Right atrium auricular region (tissue), 2 donors: Measurements from ENCODE around the gene TENT4B. TPM values are rescaled to one million over a fixed set of nuclear protein-coding genes. Genes with fewer than 3 reads are reported as not detected.

Experiments
- DNase-seq: peaks from one replicate; pipeline ENCODE4 v3.0.0-alpha.2; 2019; ENCODE audit warnings: low spot score
- H3K27ac ChIP-seq, 2 donors: fragments of 200-600 bp; sonication (generic); 1 replicate in 1 of 2; 2 replicates in 1 of 2; pipeline ENCODE4 v1.5.1; 2016 to 2019
- H3K27me3 ChIP-seq, 2 donors: fragments of 200-600 bp; sonication (generic); one replicate each; pipeline versions ENCODE4 v1.5.1 to v1.6.0; 2017 to 2019
- H3K36me3 ChIP-seq: fragments of 200-600 bp; sonication (generic); one replicate; pipeline ENCODE4 v1.5.1; 2016
- H3K4me1 ChIP-seq, 2 donors: fragments of 200-600 bp; sonication (generic); one replicate each; pipeline versions ENCODE4 v1.5.1 to v1.6.0; 2017 to 2019
- H3K4me3 ChIP-seq, 2 donors: fragments of 200-600 bp; sonication (generic); 1 replicate in 1 of 2; 2 replicates in 1 of 2; pipeline ENCODE4 v1.5.1; 2017 to 2019; ENCODE audit warnings: mild to moderate bottlenecking in 1 of 2, moderate library complexity in 1 of 2
- H3K9me3 ChIP-seq, 2 donors: fragments of 200-600 bp; sonication (generic); one replicate each; pipeline ENCODE4 v1.5.1; 2019
- total RNA-seq, 2 donors: library from RNA; depleted of rRNA; stranded (reverse); fragments of >200 nt; gene quantifications; one replicate each; pipeline ENCODE4 v1.1.0, GENCODE V29; 2016
- TF ChIP-seq, protein P1 (sequence below), 2 donors: fragments of 200-600 bp; sonication (generic); IDR thresholded peaks; one replicate each; pipeline ENCODE4 v1.5.1; 2019; ENCODE audit warnings: antibody characterized with exemption in 2 of 2

TENT4B gene
- total RNA-seq, 2 donors from 2014 or later, result 5.0 to 6.1 TPM

- Histone ChIP-seq H3K4me3 (no peak overlapping the region), H3K27me3 (no peaks in the 10 kb centered on the region), H3K9me3 (no peaks in the 10 kb centered on the region), H3K36me3 (no peaks in the 10 kb centered on the region), H3K4me1 (peaks cover 0 to 14% of the 10 kb centered on the region in 2 donors), H3K27ac (no peak overlapping the region)
- TF ChIP-seq, protein P1, sequence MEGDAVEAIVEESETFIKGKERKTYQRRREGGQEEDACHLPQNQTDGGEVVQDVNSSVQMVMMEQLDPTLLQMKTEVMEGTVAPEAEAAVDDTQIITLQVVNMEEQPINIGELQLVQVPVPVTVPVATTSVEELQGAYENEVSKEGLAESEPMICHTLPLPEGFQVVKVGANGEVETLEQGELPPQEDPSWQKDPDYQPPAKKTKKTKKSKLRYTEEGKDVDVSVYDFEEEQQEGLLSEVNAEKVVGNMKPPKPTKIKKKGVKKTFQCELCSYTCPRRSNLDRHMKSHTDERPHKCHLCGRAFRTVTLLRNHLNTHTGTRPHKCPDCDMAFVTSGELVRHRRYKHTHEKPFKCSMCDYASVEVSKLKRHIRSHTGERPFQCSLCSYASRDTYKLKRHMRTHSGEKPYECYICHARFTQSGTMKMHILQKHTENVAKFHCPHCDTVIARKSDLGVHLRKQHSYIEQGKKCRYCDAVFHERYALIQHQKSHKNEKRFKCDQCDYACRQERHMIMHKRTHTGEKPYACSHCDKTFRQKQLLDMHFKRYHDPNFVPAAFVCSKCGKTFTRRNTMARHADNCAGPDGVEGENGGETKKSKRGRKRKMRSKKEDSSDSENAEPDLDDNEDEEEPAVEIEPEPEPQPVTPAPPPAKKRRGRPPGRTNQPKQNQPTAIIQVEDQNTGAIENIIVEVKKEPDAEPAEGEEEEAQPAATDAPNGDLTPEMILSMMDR (IDR thresholded peaks at IDR 0.05), result no peak
- DNase-seq, result peak; percentile 44
Observed at GRCh38 chr16:50257876-50258275, 104.8 kb downstream of the TENT4B start.

DNA sequence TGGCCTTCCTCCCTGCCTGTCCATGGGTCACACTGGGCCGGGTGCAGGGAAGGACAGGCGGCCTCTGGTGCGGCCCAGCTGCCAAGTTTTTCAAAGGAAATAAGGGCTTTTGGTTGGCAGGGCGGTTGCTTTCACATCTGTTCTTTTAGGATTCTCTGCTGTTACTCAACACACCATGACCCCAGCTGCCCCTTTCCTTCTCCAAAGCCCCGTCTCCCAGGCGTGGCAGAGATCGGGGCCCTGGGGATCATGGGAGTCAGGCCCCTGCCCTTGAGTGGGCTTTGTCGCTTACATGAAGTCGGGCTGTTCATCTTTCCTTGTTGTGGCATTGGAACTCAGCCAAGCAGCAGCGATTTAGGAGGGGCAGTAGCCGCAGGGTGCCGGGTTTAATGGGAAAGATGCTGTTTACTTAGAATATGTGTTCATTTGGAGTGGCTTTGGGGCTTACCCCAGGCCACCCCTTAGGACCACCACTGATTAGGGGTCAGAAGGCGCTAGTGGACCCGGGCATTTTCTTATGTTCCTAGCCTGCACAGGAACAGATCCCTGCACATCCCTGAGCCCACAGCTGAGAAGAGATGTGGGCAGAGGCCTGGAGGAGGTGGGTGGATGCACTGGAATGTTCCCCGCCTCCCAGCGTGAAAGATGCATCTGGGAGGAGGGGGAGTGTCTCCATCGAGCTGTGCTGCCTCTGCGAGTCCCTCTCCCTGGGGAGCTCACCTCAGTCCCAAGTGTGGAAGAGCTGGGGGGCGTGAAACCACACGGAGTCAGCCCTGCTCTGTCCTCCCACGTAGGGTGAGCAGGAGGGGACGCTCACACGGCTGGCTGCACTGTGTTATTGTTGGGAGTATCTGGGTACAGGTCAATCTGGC lies 106.5 kb downstream of the TENT4B start:
- H3K4me1 ChIP-seq, result peaks cover 0 to 14% of the 10 kb centered on the region in 2 donors
- no peaks in the 10 kb centered on the region for H3K36me3 ChIP-seq
- H3K9me3 ChIP-seq, result no peaks in the 10 kb centered on the region
- TF ChIP-seq, protein P1 (IDR thresholded peaks at IDR 0.05), result no peak
- no peaks in the 10 kb centered on the region for H3K27me3 ChIP-seq
- H3K27ac ChIP-seq, result peak overlapping the region; percentile 46 to 53
- H3K4me3 ChIP-seq, result no peak overlapping the region
- peak; percentile 82 for DNase-seq

GRCh38 chr16:50260206-50261159 lies 107.4 kb downstream of the TENT4B start:
- Histone ChIP-seq H3K9me3 (no peaks in the 10 kb centered on the region), H3K27ac (peak overlapping the region; percentile 46 to 53), H3K36me3 (no peaks in the 10 kb centered on the region), H3K27me3 (no peaks in the 10 kb centered on the region), H3K4me1 (peaks cover 0 to 14% of the 10 kb centered on the region in 2 donors), H3K4me3 (no peak overlapping the region)
- DNase-seq, result no peak
- TF ChIP-seq, protein P1 (IDR thresholded peaks at IDR 0.05), result no peak

DNA sequence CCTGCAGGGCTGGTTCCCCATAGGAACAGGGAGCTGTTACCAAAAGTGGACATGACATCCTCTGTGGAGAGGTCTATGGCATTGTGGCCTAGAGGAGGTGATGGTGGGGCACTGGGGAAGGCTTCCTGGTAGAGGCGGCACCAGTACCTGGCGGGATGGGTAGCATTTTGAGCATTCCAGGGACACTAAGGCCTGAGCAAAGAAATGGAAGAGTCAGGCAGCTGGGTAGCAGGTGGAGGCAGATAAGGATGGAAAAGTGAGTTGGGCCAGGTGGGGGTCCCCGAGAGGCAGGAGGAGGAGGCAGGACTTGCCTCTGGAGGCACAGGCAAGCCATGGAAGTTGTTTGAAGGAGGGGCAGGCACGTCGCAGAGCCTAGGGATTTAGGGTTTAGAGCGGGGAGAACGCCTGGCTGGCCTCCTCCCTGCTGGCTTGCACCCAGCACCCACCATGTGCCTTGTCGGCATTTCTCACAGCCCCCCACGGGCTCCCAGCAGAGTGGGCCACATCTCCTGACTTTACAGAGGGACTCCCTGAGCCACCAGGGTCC lies 108.1 kb downstream of the TENT4B start:
- peaks cover 0 to 21% of the 10 kb centered on the region in 2 donors for H3K4me1 ChIP-seq

GRCh38 chr16:50261707-50262235 lies 108.7 kb downstream of the TENT4B start:
- no peak for DNase-seq
- TF ChIP-seq, protein P1 (IDR thresholded peaks at IDR 0.05), result no peak

More for the DNA sequence above, 108.1 kb downstream of the TENT4B start:
- H3K27me3 ChIP-seq, result no peaks in the 10 kb centered on the region
- no peak overlapping the region for H3K4me3 ChIP-seq
- no peak for DNase-seq
- H3K9me3 ChIP-seq, result no peaks in the 10 kb centered on the region
- no peaks in the 10 kb centered on the region for H3K36me3 ChIP-seq
- no peak overlapping the region for H3K27ac ChIP-seq
- TF ChIP-seq, protein P1 (IDR thresholded peaks at IDR 0.05), result no peak

More at GRCh38 chr16:50261707-50262235, 108.7 kb downstream of the TENT4B start:
- Histone ChIP-seq H3K27me3 (no peaks in the 10 kb centered on the region), H3K27ac (no peak overlapping the region), H3K36me3 (no peaks in the 10 kb centered on the region), H3K9me3 (no peaks in the 10 kb centered on the region), H3K4me3 (no peak overlapping the region), H3K4me1 (peaks cover 0 to 25% of the 10 kb centered on the region in 2 donors)
